ENCODE results near the gene TWNK.

DNA sequence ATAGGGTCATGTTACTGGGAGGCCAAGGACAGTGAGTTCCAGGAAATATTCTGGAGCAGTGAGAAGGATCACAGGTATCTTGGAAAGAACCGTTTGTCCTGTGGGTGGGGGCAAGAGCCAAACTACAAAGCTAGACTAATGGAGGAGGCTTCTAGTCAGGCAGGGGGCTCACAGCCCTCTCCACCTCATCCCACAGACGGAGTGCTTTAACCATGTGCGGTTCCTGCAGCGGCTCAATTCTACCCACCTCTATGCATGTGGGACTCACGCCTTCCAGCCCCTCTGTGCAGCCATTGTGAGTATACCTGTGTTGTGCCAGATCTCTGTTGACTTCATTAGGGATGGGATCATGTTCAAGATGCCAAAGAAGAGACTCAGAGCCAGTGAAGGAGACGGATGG lies 9.9 kb upstream of the TWNK start:
- TF ChIP-seq, protein P1, sequence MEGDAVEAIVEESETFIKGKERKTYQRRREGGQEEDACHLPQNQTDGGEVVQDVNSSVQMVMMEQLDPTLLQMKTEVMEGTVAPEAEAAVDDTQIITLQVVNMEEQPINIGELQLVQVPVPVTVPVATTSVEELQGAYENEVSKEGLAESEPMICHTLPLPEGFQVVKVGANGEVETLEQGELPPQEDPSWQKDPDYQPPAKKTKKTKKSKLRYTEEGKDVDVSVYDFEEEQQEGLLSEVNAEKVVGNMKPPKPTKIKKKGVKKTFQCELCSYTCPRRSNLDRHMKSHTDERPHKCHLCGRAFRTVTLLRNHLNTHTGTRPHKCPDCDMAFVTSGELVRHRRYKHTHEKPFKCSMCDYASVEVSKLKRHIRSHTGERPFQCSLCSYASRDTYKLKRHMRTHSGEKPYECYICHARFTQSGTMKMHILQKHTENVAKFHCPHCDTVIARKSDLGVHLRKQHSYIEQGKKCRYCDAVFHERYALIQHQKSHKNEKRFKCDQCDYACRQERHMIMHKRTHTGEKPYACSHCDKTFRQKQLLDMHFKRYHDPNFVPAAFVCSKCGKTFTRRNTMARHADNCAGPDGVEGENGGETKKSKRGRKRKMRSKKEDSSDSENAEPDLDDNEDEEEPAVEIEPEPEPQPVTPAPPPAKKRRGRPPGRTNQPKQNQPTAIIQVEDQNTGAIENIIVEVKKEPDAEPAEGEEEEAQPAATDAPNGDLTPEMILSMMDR (IDR thresholded peaks at IDR 0.05 in 2 of 3, conservative IDR thresholded peaks at IDR 0.05 in 1 of 3; ENCODE audit: control insufficient read depth in 2 of 3, extremely low read depth in 1 of 3, insufficient read depth in 1 of 3, low read depth in 3 of 3, low read length in 3 of 3), result no peak
- TF ChIP-seq, protein P2, sequence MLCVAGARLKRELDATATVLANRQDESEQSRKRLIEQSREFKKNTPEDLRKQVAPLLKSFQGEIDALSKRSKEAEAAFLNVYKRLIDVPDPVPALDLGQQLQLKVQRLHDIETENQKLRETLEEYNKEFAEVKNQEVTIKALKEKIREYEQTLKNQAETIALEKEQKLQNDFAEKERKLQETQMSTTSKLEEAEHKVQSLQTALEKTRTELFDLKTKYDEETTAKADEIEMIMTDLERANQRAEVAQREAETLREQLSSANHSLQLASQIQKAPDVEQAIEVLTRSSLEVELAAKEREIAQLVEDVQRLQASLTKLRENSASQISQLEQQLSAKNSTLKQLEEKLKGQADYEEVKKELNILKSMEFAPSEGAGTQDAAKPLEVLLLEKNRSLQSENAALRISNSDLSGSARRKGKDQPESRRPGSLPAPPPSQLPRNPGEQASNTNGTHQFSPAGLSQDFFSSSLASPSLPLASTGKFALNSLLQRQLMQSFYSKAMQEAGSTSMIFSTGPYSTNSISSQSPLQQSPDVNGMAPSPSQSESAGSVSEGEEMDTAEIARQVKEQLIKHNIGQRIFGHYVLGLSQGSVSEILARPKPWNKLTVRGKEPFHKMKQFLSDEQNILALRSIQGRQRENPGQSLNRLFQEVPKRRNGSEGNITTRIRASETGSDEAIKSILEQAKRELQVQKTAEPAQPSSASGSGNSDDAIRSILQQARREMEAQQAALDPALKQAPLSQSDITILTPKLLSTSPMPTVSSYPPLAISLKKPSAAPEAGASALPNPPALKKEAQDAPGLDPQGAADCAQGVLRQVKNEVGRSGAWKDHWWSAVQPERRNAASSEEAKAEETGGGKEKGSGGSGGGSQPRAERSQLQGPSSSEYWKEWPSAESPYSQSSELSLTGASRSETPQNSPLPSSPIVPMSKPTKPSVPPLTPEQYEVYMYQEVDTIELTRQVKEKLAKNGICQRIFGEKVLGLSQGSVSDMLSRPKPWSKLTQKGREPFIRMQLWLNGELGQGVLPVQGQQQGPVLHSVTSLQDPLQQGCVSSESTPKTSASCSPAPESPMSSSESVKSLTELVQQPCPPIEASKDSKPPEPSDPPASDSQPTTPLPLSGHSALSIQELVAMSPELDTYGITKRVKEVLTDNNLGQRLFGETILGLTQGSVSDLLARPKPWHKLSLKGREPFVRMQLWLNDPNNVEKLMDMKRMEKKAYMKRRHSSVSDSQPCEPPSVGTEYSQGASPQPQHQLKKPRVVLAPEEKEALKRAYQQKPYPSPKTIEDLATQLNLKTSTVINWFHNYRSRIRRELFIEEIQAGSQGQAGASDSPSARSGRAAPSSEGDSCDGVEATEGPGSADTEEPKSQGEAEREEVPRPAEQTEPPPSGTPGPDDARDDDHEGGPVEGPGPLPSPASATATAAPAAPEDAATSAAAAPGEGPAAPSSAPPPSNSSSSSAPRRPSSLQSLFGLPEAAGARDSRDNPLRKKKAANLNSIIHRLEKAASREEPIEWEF (IDR thresholded peaks at IDR 0.05; ENCODE audit: insufficient replicate concordance, low read depth, low read length), result no peak
- TF ChIP-seq EZH2 (IDR thresholded peaks at IDR 0.05; ENCODE audit: borderline replicate concordance, control insufficient read depth, low read depth, low read length), result no peak
- TF ChIP-seq, protein P3, sequence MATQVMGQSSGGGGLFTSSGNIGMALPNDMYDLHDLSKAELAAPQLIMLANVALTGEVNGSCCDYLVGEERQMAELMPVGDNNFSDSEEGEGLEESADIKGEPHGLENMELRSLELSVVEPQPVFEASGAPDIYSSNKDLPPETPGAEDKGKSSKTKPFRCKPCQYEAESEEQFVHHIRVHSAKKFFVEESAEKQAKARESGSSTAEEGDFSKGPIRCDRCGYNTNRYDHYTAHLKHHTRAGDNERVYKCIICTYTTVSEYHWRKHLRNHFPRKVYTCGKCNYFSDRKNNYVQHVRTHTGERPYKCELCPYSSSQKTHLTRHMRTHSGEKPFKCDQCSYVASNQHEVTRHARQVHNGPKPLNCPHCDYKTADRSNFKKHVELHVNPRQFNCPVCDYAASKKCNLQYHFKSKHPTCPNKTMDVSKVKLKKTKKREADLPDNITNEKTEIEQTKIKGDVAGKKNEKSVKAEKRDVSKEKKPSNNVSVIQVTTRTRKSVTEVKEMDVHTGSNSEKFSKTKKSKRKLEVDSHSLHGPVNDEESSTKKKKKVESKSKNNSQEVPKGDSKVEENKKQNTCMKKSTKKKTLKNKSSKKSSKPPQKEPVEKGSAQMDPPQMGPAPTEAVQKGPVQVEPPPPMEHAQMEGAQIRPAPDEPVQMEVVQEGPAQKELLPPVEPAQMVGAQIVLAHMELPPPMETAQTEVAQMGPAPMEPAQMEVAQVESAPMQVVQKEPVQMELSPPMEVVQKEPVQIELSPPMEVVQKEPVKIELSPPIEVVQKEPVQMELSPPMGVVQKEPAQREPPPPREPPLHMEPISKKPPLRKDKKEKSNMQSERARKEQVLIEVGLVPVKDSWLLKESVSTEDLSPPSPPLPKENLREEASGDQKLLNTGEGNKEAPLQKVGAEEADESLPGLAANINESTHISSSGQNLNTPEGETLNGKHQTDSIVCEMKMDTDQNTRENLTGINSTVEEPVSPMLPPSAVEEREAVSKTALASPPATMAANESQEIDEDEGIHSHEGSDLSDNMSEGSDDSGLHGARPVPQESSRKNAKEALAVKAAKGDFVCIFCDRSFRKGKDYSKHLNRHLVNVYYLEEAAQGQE (IDR thresholded peaks at IDR 0.05; ENCODE audit: low read depth, low read length), result no peak
- TF ChIP-seq CBFB (IDR thresholded peaks at IDR 0.05; ENCODE audit: low read depth), result no peak
- TF ChIP-seq ZNF24 (IDR thresholded peaks at IDR 0.05), result no peak
- TF ChIP-seq MYC (IDR thresholded peaks at IDR 0.05; ENCODE audit: insufficient read depth, insufficient read length, insufficient replicate concordance, low read length, severe bottlenecking), result no peak
- no peak for TF ChIP-seq ZZZ3 (IDR thresholded peaks at IDR 0.05; ENCODE audit: control insufficient read depth, insufficient read length, low read depth)
- TF ChIP-seq, protein P4, sequence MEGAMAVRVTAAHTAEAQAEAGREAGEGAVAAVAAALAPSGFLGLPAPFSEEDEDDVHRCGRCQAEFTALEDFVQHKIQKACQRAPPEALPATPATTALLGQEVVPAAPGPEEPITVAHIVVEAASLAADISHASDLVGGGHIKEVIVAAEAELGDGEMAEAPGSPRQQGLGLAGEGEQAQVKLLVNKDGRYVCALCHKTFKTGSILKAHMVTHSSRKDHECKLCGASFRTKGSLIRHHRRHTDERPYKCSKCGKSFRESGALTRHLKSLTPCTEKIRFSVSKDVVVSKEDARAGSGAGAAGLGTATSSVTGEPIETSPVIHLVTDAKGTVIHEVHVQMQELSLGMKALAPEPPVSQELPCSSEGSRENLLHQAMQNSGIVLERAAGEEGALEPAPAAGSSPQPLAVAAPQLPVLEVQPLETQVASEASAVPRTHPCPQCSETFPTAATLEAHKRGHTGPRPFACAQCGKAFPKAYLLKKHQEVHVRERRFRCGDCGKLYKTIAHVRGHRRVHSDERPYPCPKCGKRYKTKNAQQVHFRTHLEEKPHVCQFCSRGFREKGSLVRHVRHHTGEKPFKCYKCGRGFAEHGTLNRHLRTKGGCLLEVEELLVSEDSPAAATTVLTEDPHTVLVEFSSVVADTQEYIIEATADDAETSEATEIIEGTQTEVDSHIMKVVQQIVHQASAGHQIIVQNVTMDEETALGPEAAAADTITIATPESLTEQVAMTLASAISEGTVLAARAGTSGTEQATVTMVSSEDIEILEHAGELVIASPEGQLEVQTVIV (IDR thresholded peaks at IDR 0.05; ENCODE audit: borderline replicate concordance, partially characterized antibody), result no peak
- TF ChIP-seq RAD21 (IDR thresholded peaks at IDR 0.05; ENCODE audit: insufficient read depth, low read depth, low read length), result no peak
- TF ChIP-seq POLR2A (IDR thresholded peaks at IDR 0.05; ENCODE audit: low read depth, low read length), result no peak
- no peak for TF ChIP-seq NR2C1 (IDR thresholded peaks at IDR 0.05)
- TF ChIP-seq, protein P5, sequence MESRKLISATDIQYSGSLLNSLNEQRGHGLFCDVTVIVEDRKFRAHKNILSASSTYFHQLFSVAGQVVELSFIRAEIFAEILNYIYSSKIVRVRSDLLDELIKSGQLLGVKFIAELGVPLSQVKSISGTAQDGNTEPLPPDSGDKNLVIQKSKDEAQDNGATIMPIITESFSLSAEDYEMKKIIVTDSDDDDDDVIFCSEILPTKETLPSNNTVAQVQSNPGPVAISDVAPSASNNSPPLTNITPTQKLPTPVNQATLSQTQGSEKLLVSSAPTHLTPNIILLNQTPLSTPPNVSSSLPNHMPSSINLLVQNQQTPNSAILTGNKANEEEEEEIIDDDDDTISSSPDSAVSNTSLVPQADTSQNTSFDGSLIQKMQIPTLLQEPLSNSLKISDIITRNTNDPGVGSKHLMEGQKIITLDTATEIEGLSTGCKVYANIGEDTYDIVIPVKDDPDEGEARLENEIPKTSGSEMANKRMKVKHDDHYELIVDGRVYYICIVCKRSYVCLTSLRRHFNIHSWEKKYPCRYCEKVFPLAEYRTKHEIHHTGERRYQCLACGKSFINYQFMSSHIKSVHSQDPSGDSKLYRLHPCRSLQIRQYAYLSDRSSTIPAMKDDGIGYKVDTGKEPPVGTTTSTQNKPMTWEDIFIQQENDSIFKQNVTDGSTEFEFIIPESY (IDR thresholded peaks at IDR 0.05), result no peak
- TF ChIP-seq, protein P6, sequence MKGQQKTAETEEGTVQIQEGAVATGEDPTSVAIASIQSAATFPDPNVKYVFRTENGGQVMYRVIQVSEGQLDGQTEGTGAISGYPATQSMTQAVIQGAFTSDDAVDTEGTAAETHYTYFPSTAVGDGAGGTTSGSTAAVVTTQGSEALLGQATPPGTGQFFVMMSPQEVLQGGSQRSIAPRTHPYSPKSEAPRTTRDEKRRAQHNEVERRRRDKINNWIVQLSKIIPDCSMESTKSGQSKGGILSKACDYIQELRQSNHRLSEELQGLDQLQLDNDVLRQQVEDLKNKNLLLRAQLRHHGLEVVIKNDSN (IDR thresholded peaks at IDR 0.05; ENCODE audit: borderline replicate concordance, extremely low read length, insufficient read depth, low read depth, low read length), result no peak
